GM10248 (cell line): ENCODE measurements around the gene NPAS2.

Experiments used
- CTCF ChIA-PET: fragments of 300-600 bp; sonication (Branson Sonifier 250); formaldehyde crosslinking; extraction: SDS; loops from one replicate; lab custom pipeline; 2021; ENCODE audit warnings: antibody characterized with exemption; lab: Yijun Ruan, JAX
- POLR2A ChIA-PET: fragments of 350-650 bp; sonication (Branson Sonifier 250); formaldehyde crosslinking; extraction: SDS; loops from one replicate; lab custom pipeline; 2020; ENCODE audit warnings: antibody characterized with exemption; lab: Yijun Ruan, JAX
- DNase-seq: peaks from one replicate; pipeline ENCODE4 v3.0.0; 2012; ENCODE audit errors: extremely low spot score
- CTCF ChIP-seq: IDR thresholded peaks from 2 replicates; pipeline ENCODE4 v1.5.1; 2012; ENCODE audit warnings: mild to moderate bottlenecking, low read depth; ENCODE audit errors: extremely low read depth, missing control alignments, control extremely low read depth

The NPAS2 gene

GRCh38 chr2:100842241-100842922, 22.4 kb downstream of the NPAS2 start:
- no peak for DNase-seq
- ChIA-PET CTCF (interaction anchor here (0.6 kb wide), 1 partner anchor 1012 kb away, joined by 3 read pairs; no protein-coding TSS in a partner anchor), POLR2A (no interaction called here)
- no peak for TF ChIP-seq CTCF

GRCh38 chr2:100844514-100844913, 24.6 kb downstream of the NPAS2 start:
- no peak for DNase-seq
- TF ChIP-seq CTCF, result no peak
- POLR2A ChIA-PET, result no interaction called here
- CTCF ChIA-PET, result no interaction called here

GRCh38 chr2:100845141-100845991, 25.4 kb downstream of the NPAS2 start:
- TF ChIP-seq CTCF, result no peak
- ChIA-PET POLR2A (no interaction called here), CTCF (no interaction called here)
- DNase-seq, result no peak

GRCh38 chr2:100846716-100847115, 26.8 kb downstream of the NPAS2 start:
- POLR2A ChIA-PET, result no interaction called here
- no peak for DNase-seq
- CTCF ChIA-PET, result no interaction called here
- TF ChIP-seq CTCF, result no peak

GRCh38 chr2:100852447-100852846, 32.5 kb downstream of the NPAS2 start:
- no peak for TF ChIP-seq CTCF
- ChIA-PET CTCF (no interaction called here), POLR2A (no interaction called here)
- no peak for DNase-seq

GRCh38 chr2:100852999-100853908, 33.3 kb downstream of the NPAS2 start:
- POLR2A ChIA-PET, result no interaction called here
- CTCF ChIA-PET, result no interaction called here
- no peak for DNase-seq
- no peak for TF ChIP-seq CTCF
